Spleen (tissue), 11 donors: Measurements from ENCODE around the gene NCAPG2. TPM values are rescaled to one million over a fixed set of nuclear protein-coding genes. Genes with fewer than 3 reads are reported as not detected.

Source experiments
- DNase-seq: peaks from one replicate; pipeline ENCODE4 v3.0.0-alpha.2; 2020
- H3K27ac ChIP-seq, 8 donors: fragments of 200-600 bp; sonication (generic) in 7 of 8; 1 replicate in 4 of 8; 2 replicates in 4 of 8; pipeline versions ENCODE4 v1.5.0 to v1.8.0; 2016 to 2021; ENCODE audit warnings: inconsistent platforms in 4 of 8, mild to moderate bottlenecking in 4 of 8, moderate library complexity in 1 of 8
- H3K27me3 ChIP-seq, 7 donors: fragments of 200-600 bp; sonication (generic) in 6 of 7; replicated peaks in 1 of 7; 1 replicate in 4 of 7; 2 replicates in 3 of 7; pipeline versions ENCODE4 v1.5.0 to v1.8.0; 2016 to 2021; ENCODE audit warnings: inconsistent platforms in 3 of 7, mild to moderate bottlenecking in 1 of 7
- H3K36me3 ChIP-seq, 6 donors: fragments of 200-600 bp; sonication (generic) in 5 of 6; 1 replicate in 4 of 6; 2 replicates in 2 of 6; pipeline versions ENCODE4 v1.5.0 to v1.8.0; 2016 to 2021; ENCODE audit warnings: inconsistent platforms in 2 of 6
- H3K4me1 ChIP-seq, 6 donors: fragments of 200-600 bp; sonication (generic) in 5 of 6; 1 replicate in 3 of 6; 2 replicates in 3 of 6; pipeline versions ENCODE4 v1.5.0 to v1.8.0; 2016 to 2021; ENCODE audit warnings: inconsistent platforms in 3 of 6
- H3K4me3 ChIP-seq, 8 donors: fragments of 200-600 bp; sonication (generic) in 7 of 8; 1 replicate in 4 of 8; 2 replicates in 4 of 8; pipeline versions ENCODE4 v1.5.0 to v1.8.0; 2016 to 2021; ENCODE audit warnings: inconsistent platforms in 4 of 8, mild to moderate bottlenecking in 4 of 8, moderate library complexity in 2 of 8
- H3K9me3 ChIP-seq, 8 donors: fragments of 200-600 bp; sonication (generic) in 7 of 8; 1 replicate in 4 of 8; 2 replicates in 4 of 8; pipeline versions ENCODE4 v1.5.0 to v1.8.0; 2016 to 2021; ENCODE audit warnings: inconsistent platforms in 4 of 8
- CTCF ChIP-seq, 11 experiments: fragments of 200-600 bp in 7 of 11; fragments of 450-650 bp in 4 of 11; sonication (generic) in 4 of 11; IDR thresholded peaks in 8 of 11; conservative IDR thresholded peaks in 3 of 11; 1 replicate in 7 of 11; 2 replicates in 4 of 11; pipeline versions ENCODE4 v1.4.0 to v1.8.0; 2016 to 2021; ENCODE audit warnings: antibody characterized with exemption in 11 of 11, inconsistent platforms in 4 of 11, mild to moderate bottlenecking in 1 of 11
- POLR2A ChIP-seq, 3 donors: fragments of 450-650 bp; IDR thresholded peaks; one replicate each; pipeline ENCODE4 v1.5.1; 2017; ENCODE audit warnings: antibody characterized with exemption in 3 of 3, mild to moderate bottlenecking in 1 of 3
- POLR2AphosphoS5 ChIP-seq, 3 donors: sonication (generic); formaldehyde crosslinking; IDR thresholded peaks; one replicate each; pipeline ENCODE4 v1.5.1; 2017; ENCODE audit warnings: antibody characterized with exemption in 3 of 3
- WGBS, 5 donors: extraction: QIAGEN DNeasy Blood & Tissue Kit in 3 of 5; methylation state at CpG; one replicate each; pipeline versions ENCODE4 v1.1.5 to v1.1.7; 2013 to 2018; 5-methylcytosine and 5-hydroxymethylcytosine counted together
- intact Hi-C: fragments of 100-400 bp; cut with DNase I; formaldehyde crosslinking; loops from one replicate; pipeline ENCODE4 v1.15.0; 2023; ENCODE audit warnings: low total_unique reads
- polyA plus RNA-seq, 3 donors: library from polyadenylated mRNA; stranded (reverse); fragments of 200-250 nt; gene quantifications; one replicate each; pipeline ENCODE4 v1.2.1, GENCODE V29; 2013
- total RNA-seq, 7 donors: library from RNA; depleted of rRNA in 3 of 7; stranded (reverse); fragments of >200 nt in 3 of 7; fragmentation: NEBNext Ultra II Directional in 4 of 7; extraction: Animal tissue kit (Norgen Biotek cat#: 25700) in 4 of 7; gene quantifications; one replicate each; pipeline versions ENCODE4 v1.1.0 to v1.2.1, GENCODE V29; 2016 to 2021
- donor health status: healthy with polysubstance abuse.
- donor health status: DM: no; HTN: no; CAD: no; lungs with moderate emphysema.
- donor health status: DM: no; HTN: no; CAD: no.
- donor health status: Bipolar disorder and iron deficiency.
- donor health status: healthy.
- donor health status: DM: no; HTN: no; CAD: no.
- donor health status: DM: yes; HTN: yes; CAD: no.

Gene NCAPG2
- total and polyA plus RNA-seq, 10 donors: 2.2 to 18.0 (median 10.8) TPM

- WGBS, 5 donors: 60 to 76% (median 69%) methylated on average over 6 to 7 of the region's 7 CpGs
- peaks cover 0 to 92% (median 33%) of the 10 kb centered on the region in 6 donors for H3K36me3 ChIP-seq
- H3K9me3 ChIP-seq: no peaks in the 10 kb centered on the region
- H3K27ac ChIP-seq: no peak overlapping the region
- intact Hi-C loops: no loop called here
- no peak for DNase-seq
- TF ChIP-seq POLR2A (IDR thresholded peaks at IDR 0.05): no peak
- no peak for TF ChIP-seq CTCF (IDR thresholded peaks at IDR 0.05 in 8 of 11, conservative IDR thresholded peaks at IDR 0.05 in 3 of 11)
- no peak for TF ChIP-seq POLR2AphosphoS5 (IDR thresholded peaks at IDR 0.05)
- no peak overlapping the region for H3K4me3 ChIP-seq
- H3K27me3 ChIP-seq: no peaks in the 10 kb centered on the region
- no peaks in the 10 kb centered on the region for H3K4me1 ChIP-seq
These were observed 48.6 kb downstream of the NCAPG2 start for GRCh38 chr7:158655931-158656441.

- intact Hi-C loops: no loop called here
- DNase-seq: no peak
- 95 to 98% (median 96%) methylated on average over 11 of the region's 11 CpGs for WGBS, 5 donors
- H3K27ac ChIP-seq: no peak overlapping the region
- no peaks in the 10 kb centered on the region for H3K9me3 ChIP-seq
- H3K4me3 ChIP-seq: no peak overlapping the region
- H3K4me1 ChIP-seq: no peaks in the 10 kb centered on the region
- TF ChIP-seq POLR2A (IDR thresholded peaks at IDR 0.05) (no peak), CTCF (IDR thresholded peaks at IDR 0.05 in 8 of 11, conservative IDR thresholded peaks at IDR 0.05 in 3 of 11) (no peak), POLR2AphosphoS5 (IDR thresholded peaks at IDR 0.05) (no peak)
- peaks cover 0 to 92% (median 34%) of the 10 kb centered on the region in 6 donors for H3K36me3 ChIP-seq
- H3K27me3 ChIP-seq: no peaks in the 10 kb centered on the region
These were observed 49.1 kb downstream of the NCAPG2 start for GRCh38 chr7:158655507-158655906.

GRCh38 chr7:158651968-158652565 is 52.5 kb downstream of the NCAPG2 start:
- no peaks in the 10 kb centered on the region for H3K27me3 ChIP-seq

More at GRCh38 chr7:158651968-158652565, 52.5 kb downstream of the NCAPG2 start:
- H3K9me3 ChIP-seq: no peaks in the 10 kb centered on the region
- 82 to 91% (median 90%) methylated on average over 11 of the region's 11 CpGs for WGBS, 5 donors
- intact Hi-C loops: no loop called here
- no peak for DNase-seq
- no peak for TF ChIP-seq CTCF (IDR thresholded peaks at IDR 0.05 in 8 of 11, conservative IDR thresholded peaks at IDR 0.05 in 3 of 11)
- TF ChIP-seq POLR2A (IDR thresholded peaks at IDR 0.05): no peak
- TF ChIP-seq POLR2AphosphoS5 (IDR thresholded peaks at IDR 0.05): no peak
- no peaks in the 10 kb centered on the region for H3K4me1 ChIP-seq
- no peak overlapping the region for H3K27ac ChIP-seq
- H3K4me3 ChIP-seq: no peak overlapping the region
- peaks cover 0 to 83% (median 39%) of the 10 kb centered on the region in 6 donors for H3K36me3 ChIP-seq
